Keratinocyte (primary cell): ENCODE data around the gene BTBD6. TPM values are rescaled to one million over a fixed set of nuclear protein-coding genes. Genes with fewer than 3 reads are reported as not detected.

ENCODE experiments used
- DNase-seq: peaks from one replicate; pipeline ENCODE4 v3.0.0-alpha.2; 2011; ENCODE audit warnings: low read depth, missing footprints, low spot score
- FAIRE-seq: peaks from 2 replicates; lab custom pipeline; 2011; peaks lifted over from hg19 to GRCh38; lab: Jason Lieb, UNC
- H2AFZ ChIP-seq: 2 replicates; pipeline ENCODE4 v1.6.0; 2012; ENCODE audit warnings: low read length, control low read depth, inconsistent platforms; ENCODE audit not compliant: control insufficient read depth
- H3K27ac ChIP-seq: 2 replicates; pipeline ENCODE4 v1.5.1; 2011; ENCODE audit warnings: low read length; ENCODE audit not compliant: control insufficient read depth, insufficient read depth
- H3K27me3 ChIP-seq: 3 replicates; pipeline ENCODE4 v1.6.0; 2011; ENCODE audit warnings: low read length; ENCODE audit not compliant: control insufficient read depth, insufficient read depth; ENCODE audit errors: extremely low read depth
- H3K36me3 ChIP-seq, 2 experiments: 2 replicates in 1 of 2; 3 replicates in 1 of 2; pipeline ENCODE4 v1.5.1; 2011; ENCODE audit warnings: low read length in 2 of 2, mild to moderate bottlenecking in 1 of 2; ENCODE audit not compliant: control insufficient read depth in 2 of 2, insufficient read depth in 2 of 2; ENCODE audit errors: extremely low read depth in 1 of 2
- H3K4me1 ChIP-seq: 3 replicates; pipeline ENCODE4 v1.5.1; 2011; ENCODE audit warnings: low read length; ENCODE audit not compliant: control insufficient read depth, insufficient read depth; ENCODE audit errors: extremely low read depth
- H3K4me2 ChIP-seq: 3 replicates; pipeline ENCODE4 v1.6.0; 2011; ENCODE audit warnings: low read depth, low read length; ENCODE audit not compliant: control insufficient read depth, insufficient read depth; ENCODE audit errors: extremely low read depth
- H3K4me3 ChIP-seq, 3 experiments: fragments of 200-600 bp in 1 of 3; sonication (generic) in 1 of 3; 2 replicates in 2 of 3; 3 replicates in 1 of 3; pipeline ENCODE4 v1.5.1; 2011 to 2016; ENCODE audit warnings: low read length in 3 of 3, mild to moderate bottlenecking in 3 of 3, control low read depth in 2 of 3, inconsistent platforms in 1 of 3, low read depth in 1 of 3, mixed read lengths in 1 of 3, mixed run types in 1 of 3, moderate library complexity in 1 of 3; ENCODE audit not compliant: control insufficient read depth in 2 of 3, insufficient read depth in 2 of 3; ENCODE audit errors: extremely low read depth in 1 of 3
- H3K79me2 ChIP-seq: 2 replicates; pipeline ENCODE4 v1.6.0; 2012; ENCODE audit warnings: low read length; ENCODE audit not compliant: control insufficient read depth, insufficient read depth
- H3K9ac ChIP-seq: 3 replicates; pipeline ENCODE4 v1.6.0; 2011; ENCODE audit warnings: low read length; ENCODE audit not compliant: control insufficient read depth, insufficient read depth; ENCODE audit errors: extremely low read depth
- H3K9me1 ChIP-seq: 3 replicates; pipeline ENCODE4 v1.6.0; 2011; ENCODE audit warnings: low read length; ENCODE audit not compliant: control insufficient read depth, insufficient read depth; ENCODE audit errors: extremely low read depth
- H3K9me3 ChIP-seq: 2 replicates; pipeline ENCODE4 v1.5.1; 2012; ENCODE audit warnings: low read depth, low read length; ENCODE audit not compliant: control insufficient read depth
- H4K20me1 ChIP-seq: 3 replicates; pipeline ENCODE4 v1.6.0; 2011; ENCODE audit warnings: low read length; ENCODE audit not compliant: control insufficient read depth, insufficient read depth; ENCODE audit errors: extremely low read depth
- CTCF ChIP-seq, 3 experiments: IDR thresholded peaks in 1 of 3; conservative IDR thresholded peaks in 1 of 3; optimal IDR thresholded peaks in 1 of 3; 2 replicates in 2 of 3; 3 replicates in 1 of 3; pipeline versions ENCODE3 to v1.5.1; 2011; ENCODE audit warnings: low read length in 3 of 3, mild to moderate bottlenecking in 3 of 3, moderate library complexity in 2 of 3, control low read depth in 1 of 3, inconsistent platforms in 1 of 3; ENCODE audit not compliant: insufficient read depth in 2 of 3; ENCODE audit errors: extremely low read depth in 1 of 3
- EZH2 ChIP-seq: IDR thresholded peaks from one replicate; pipeline ENCODE4 v1.6.1; 2012; ENCODE audit warnings: inconsistent platforms, mild to moderate bottlenecking, low read length, moderate library complexity
- dilution Hi-C: fragments of 300-500 bp; cut with MboI; formaldehyde crosslinking; loops from one replicate; pipeline ENCODE4 v1.7.0; 2020; ENCODE audit warnings: low sequenced_read_pairs; ENCODE audit not compliant: extremely low pct_ligation_motif_present
- polyA plus RNA-seq, 5 experiments: library from polyadenylated mRNA; depleted of rRNA in 3 of 5; stranded (reverse) in 3 of 5; stranded (forward) in 1 of 5; unstranded in 1 of 5; fragments of >200 nt; gene quantifications; 1 replicate in 1 of 5; 2 replicates in 3 of 5; 3 replicates in 1 of 5; pipeline versions ENCODE4 v1.2.1 to v1.2.3, GENCODE V29; 2011 to 2012; ENCODE audit warnings: missing spikeins in 2 of 5, low read depth in 1 of 5, low replicate concordance in 1 of 5

BTBD6 gene
- polyA plus RNA-seq, 1 donor (not counting 4 experiments of a cell fraction or from before 2014, with no cell fraction given) = 22.2 TPM

- H3K4me2 ChIP-seq = no peak overlapping the region
- no peaks in the 10 kb centered on the region for H3K4me1 ChIP-seq
- peaks cover 7 to 12% of the 10 kb centered on the region in 2 experiments for H3K36me3 ChIP-seq
- no peak overlapping the region for H3K9ac ChIP-seq
- H3K79me2 ChIP-seq = peaks cover 2% of the 10 kb centered on the region
- TF ChIP-seq CTCF (optimal IDR thresholded peaks at IDR 0.05 in 1 of 3, IDR thresholded peaks at IDR 0.05 in 1 of 3, conservative IDR thresholded peaks at IDR 0.05 in 1 of 3; ENCODE audit: extremely low read depth in 1 of 3, insufficient read depth in 2 of 3, low read length in 3 of 3) = no peak
- no peak for TF ChIP-seq EZH2
- FAIRE-seq (no peak), DNase-seq (no peak)
- H3K9me3 ChIP-seq = peaks cover 2% of the 10 kb centered on the region
- dilution Hi-C loops = no loop called here
- no peak overlapping the region for H3K4me3 ChIP-seq
- no peaks in the 10 kb centered on the region for H4K20me1 ChIP-seq
- no peak overlapping the region for H3K27ac ChIP-seq
- H3K27me3 ChIP-seq = no peaks in the 10 kb centered on the region
- H2AFZ ChIP-seq = no peak overlapping the region
- H3K9me1 ChIP-seq = no peaks in the 10 kb centered on the region
Measured at GRCh38 chr14:105227346-105227745, 21.0 kb upstream of the BTBD6 start.

GRCh38 chr14:105228562-105228961, 19.8 kb upstream of the BTBD6 start:
- H3K9ac ChIP-seq = no peak overlapping the region
- no peak overlapping the region for H3K4me2 ChIP-seq
- TF ChIP-seq CTCF (optimal IDR thresholded peaks at IDR 0.05 in 1 of 3, IDR thresholded peaks at IDR 0.05 in 1 of 3, conservative IDR thresholded peaks at IDR 0.05 in 1 of 3; ENCODE audit: extremely low read depth in 1 of 3, insufficient read depth in 2 of 3, low read length in 3 of 3) (no peak), EZH2 (no peak)
- no peaks in the 10 kb centered on the region for H4K20me1 ChIP-seq
- peaks cover 5 to 7% of the 10 kb centered on the region in 2 experiments for H3K36me3 ChIP-seq
- H2AFZ ChIP-seq = no peak overlapping the region
- dilution Hi-C loops = no loop called here
- peaks cover 2% of the 10 kb centered on the region for H3K79me2 ChIP-seq
- no peak for FAIRE-seq
- H3K9me3 ChIP-seq = peaks cover 2% of the 10 kb centered on the region
- no peaks in the 10 kb centered on the region for H3K9me1 ChIP-seq
- no peaks in the 10 kb centered on the region for H3K27me3 ChIP-seq
- H3K4me3 ChIP-seq = no peak overlapping the region
- no peak overlapping the region for H3K27ac ChIP-seq
- H3K4me1 ChIP-seq = no peaks in the 10 kb centered on the region
- DNase-seq = no peak
